ENCODE measurements around the gene ZNF750.

- TF ChIP-seq CTCF (IDR thresholded peaks at IDR 0.05; ENCODE audit: low read length) (no peak), EZH2 (optimal IDR thresholded peaks at IDR 0.05; ENCODE audit: low read depth, low read length) (no peak), EZH2phosphoT487 (IDR thresholded peaks at IDR 0.05; ENCODE audit: low read length) (no peak)
Observed at GRCh38 chr17:82880620-82881323, 41.0 kb upstream of the ZNF750 start.

Data from MM.1S (cell line).